T-helper 9 cell (primary cell): Measurements from ENCODE around the gene CLPSL1.
"Not testable (repeated sequence)": the region's sequence is repeated elsewhere in the genome, so short reads cannot be mapped to it uniquely, and the experiment has no call there.

Experiments used
- DNase-seq: peaks from one replicate; pipeline ENCODE4 v3.0.0-alpha.2; 2020
- total RNA-seq, 2 donors: gene quantifications; one replicate each; lab custom pipeline; 2026; lab: John Stamatoyannopoulos, UW

The CLPSL1 gene
- total RNA-seq = 0 reads per million in 2 donors

GRCh38 chr6:35780719-35781118 is at the start of gene CLPSL1:
TSS of gene CLPSL1 (plus strand) at chr6:35781019. CDS start at chr6:35781111, 92 bp downstream.
- no peak for DNase-seq

GRCh38 chr6:35731414-35731735 is 49.4 kb upstream of the CLPSL1 start:
- DNase-seq = peak; percentile 91

GRCh38 chr6:35731736-35732532 is 48.9 kb upstream of the CLPSL1 start:
- peak; percentile 92 for DNase-seq

GRCh38 chr6:35733633-35734032 is 47.2 kb upstream of the CLPSL1 start:
- no peak for DNase-seq

GRCh38 chr6:35734319-35734718 is 46.5 kb upstream of the CLPSL1 start:
- DNase-seq = not testable (repeated sequence)

GRCh38 chr6:35735452-35735851 is 45.4 kb upstream of the CLPSL1 start:
- no peak for DNase-seq

- peak; percentile 82 for DNase-seq
These were observed 44.4 kb upstream of the CLPSL1 start for GRCh38 chr6:35736253-35736894.

- no peak for DNase-seq
These were observed 43.8 kb upstream of the CLPSL1 start, which contains the start of gene ARMC12 for GRCh38 chr6:35736982-35737412. TSS of gene ARMC12 (plus strand) at chr6:35737032. CDS start at chr6:35737109, 77 bp downstream.

- no peak for DNase-seq
These were observed 43.2 kb upstream of the CLPSL1 start for GRCh38 chr6:35737413-35738211.

- no peak for DNase-seq
These were observed 40.9 kb upstream of the CLPSL1 start for GRCh38 chr6:35739645-35740524.

- DNase-seq = no peak
These were observed 38.0 kb upstream of the CLPSL1 start for GRCh38 chr6:35742842-35743241.

GRCh38 chr6:35745509-35745908 is 35.3 kb upstream of the CLPSL1 start:
- DNase-seq = no peak

- no peak for DNase-seq
These were observed 34.3 kb upstream of the CLPSL1 start for GRCh38 chr6:35746516-35746915.

GRCh38 chr6:35747877-35748276 is 32.9 kb upstream of the CLPSL1 start:
- no peak for DNase-seq

- DNase-seq = no peak
These were observed 30.3 kb upstream of the CLPSL1 start for GRCh38 chr6:35750557-35750956.

- DNase-seq = no peak
These were observed 29.2 kb upstream of the CLPSL1 start for GRCh38 chr6:35751594-35751993.

GRCh38 chr6:35752330-35752729 is 28.5 kb upstream of the CLPSL1 start:
- DNase-seq = no peak

GRCh38 chr6:35754452-35755277 is 26.2 kb upstream of the CLPSL1 start:
- DNase-seq = no peak

GRCh38 chr6:35755278-35755924 is 25.4 kb upstream of the CLPSL1 start:
- no peak for DNase-seq

GRCh38 chr6:35757456-35758123 is 23.2 kb upstream of the CLPSL1 start:
- no peak for DNase-seq
